RWPE2 (cell line): ENCODE measurements around the gene KIAA1958.

Experiments used
- ATAC-seq: fragments of 200-7000 bp; cut with Tn5 transposase; 3 replicates; pipeline ENCODE4 v1.9.1; 2021; ENCODE audit warnings: low read depth
- DNase-seq: peaks from one replicate; pipeline ENCODE4 v3.0.0-alpha.2; 2020; ENCODE audit warnings: low spot score
- H3K27ac ChIP-seq: fragments of 450-650 bp; 2 replicates; pipeline ENCODE4 v1.5.1; 2017; ENCODE audit warnings: mild to moderate bottlenecking; ENCODE audit not compliant: poor library complexity, severe bottlenecking
- H3K27me3 ChIP-seq: fragments of 250-450 bp; sonication (Bioruptor Pico); 2 replicates; pipeline ENCODE4 v1.5.1; 2021; ENCODE audit warnings: mild to moderate bottlenecking, moderate library complexity; ENCODE audit not compliant: insufficient read depth, poor library complexity, severe bottlenecking
- H3K36me3 ChIP-seq: fragments of 250-450 bp; sonication (Bioruptor Pico); 2 replicates; pipeline ENCODE4 v1.5.1; 2020; ENCODE audit warnings: low read depth, mild to moderate bottlenecking, moderate library complexity
- H3K4me1 ChIP-seq: fragments of 250-450 bp; sonication (Bioruptor Pico); 2 replicates; pipeline ENCODE4 v1.5.1; 2021; ENCODE audit warnings: mild to moderate bottlenecking, moderate library complexity; ENCODE audit not compliant: insufficient read depth, poor library complexity, severe bottlenecking
- H3K4me3 ChIP-seq: fragments of 250-450 bp; sonication (Bioruptor Pico); 2 replicates; pipeline ENCODE4 v1.5.1; 2021; ENCODE audit warnings: mild to moderate bottlenecking, moderate library complexity; ENCODE audit not compliant: severe bottlenecking
- H3K9me3 ChIP-seq: fragments of 250-450 bp; sonication (Bioruptor Pico); 2 replicates; pipeline ENCODE4 v1.5.1; 2021; ENCODE audit warnings: mild to moderate bottlenecking, moderate library complexity; ENCODE audit not compliant: severe bottlenecking
- TF ChIP-seq, protein P1 (sequence below): fragments of 450-650 bp; IDR thresholded peaks from one replicate; pipeline ENCODE4 v1.5.1; 2017; ENCODE audit warnings: mild to moderate bottlenecking, moderate library complexity; ENCODE audit not compliant: poor library complexity, severe bottlenecking

KIAA1958 gene

DNA sequence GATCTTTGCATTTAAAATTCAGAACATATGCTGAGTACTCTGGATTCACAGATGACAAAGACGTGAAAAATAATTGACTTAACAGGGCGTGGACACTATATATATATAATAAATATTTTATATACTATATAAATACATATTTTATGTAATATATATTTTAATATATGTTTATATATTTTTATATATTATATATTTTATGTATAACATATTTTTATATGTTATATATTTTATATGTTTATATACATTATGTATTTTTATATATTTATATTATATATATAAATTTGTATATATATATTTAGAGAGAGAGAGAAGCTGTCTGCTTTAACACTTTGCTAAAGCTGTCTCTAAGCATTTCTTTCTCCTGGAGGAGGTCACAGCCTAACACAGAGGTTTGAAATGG, 118.2 kb downstream of the KIAA1958 start:
- Histone ChIP-seq H3K9me3 (no peaks in the 10 kb centered on the region), H3K4me3 (no peak overlapping the region), H3K36me3 (no peaks in the 10 kb centered on the region), H3K4me1 (no peaks in the 10 kb centered on the region), H3K27me3 (no peaks in the 10 kb centered on the region), H3K27ac (no peak overlapping the region)
- ATAC-seq (no peak), DNase-seq (no peak)
- TF ChIP-seq, protein P1, sequence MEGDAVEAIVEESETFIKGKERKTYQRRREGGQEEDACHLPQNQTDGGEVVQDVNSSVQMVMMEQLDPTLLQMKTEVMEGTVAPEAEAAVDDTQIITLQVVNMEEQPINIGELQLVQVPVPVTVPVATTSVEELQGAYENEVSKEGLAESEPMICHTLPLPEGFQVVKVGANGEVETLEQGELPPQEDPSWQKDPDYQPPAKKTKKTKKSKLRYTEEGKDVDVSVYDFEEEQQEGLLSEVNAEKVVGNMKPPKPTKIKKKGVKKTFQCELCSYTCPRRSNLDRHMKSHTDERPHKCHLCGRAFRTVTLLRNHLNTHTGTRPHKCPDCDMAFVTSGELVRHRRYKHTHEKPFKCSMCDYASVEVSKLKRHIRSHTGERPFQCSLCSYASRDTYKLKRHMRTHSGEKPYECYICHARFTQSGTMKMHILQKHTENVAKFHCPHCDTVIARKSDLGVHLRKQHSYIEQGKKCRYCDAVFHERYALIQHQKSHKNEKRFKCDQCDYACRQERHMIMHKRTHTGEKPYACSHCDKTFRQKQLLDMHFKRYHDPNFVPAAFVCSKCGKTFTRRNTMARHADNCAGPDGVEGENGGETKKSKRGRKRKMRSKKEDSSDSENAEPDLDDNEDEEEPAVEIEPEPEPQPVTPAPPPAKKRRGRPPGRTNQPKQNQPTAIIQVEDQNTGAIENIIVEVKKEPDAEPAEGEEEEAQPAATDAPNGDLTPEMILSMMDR = no peak

DNA sequence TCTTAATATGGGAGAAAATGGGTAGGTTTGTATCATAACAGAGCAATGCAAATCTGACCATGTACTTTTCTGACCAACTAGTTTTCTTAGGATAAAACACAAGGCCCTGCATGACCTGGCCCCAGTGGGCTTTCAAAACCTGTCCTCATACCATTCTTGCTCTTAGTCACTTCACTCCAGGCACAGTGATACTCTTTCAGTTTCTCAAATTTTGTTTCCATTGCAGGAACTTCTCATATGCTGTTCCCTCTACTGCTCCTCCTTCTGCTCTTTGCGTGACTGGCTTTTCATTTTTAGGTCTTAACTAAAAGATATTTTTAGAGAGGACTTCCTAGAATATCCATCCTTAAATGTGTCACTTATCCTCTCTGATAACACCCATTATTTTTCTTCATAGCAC, 118.9 kb downstream of the KIAA1958 start:
- Histone ChIP-seq H3K36me3 (no peaks in the 10 kb centered on the region), H3K27ac (no peak overlapping the region), H3K9me3 (no peaks in the 10 kb centered on the region), H3K27me3 (no peaks in the 10 kb centered on the region), H3K4me3 (no peak overlapping the region), H3K4me1 (no peaks in the 10 kb centered on the region)
- no peak for ATAC-seq
- TF ChIP-seq, protein P1 = no peak
- no peak for DNase-seq

DNA sequence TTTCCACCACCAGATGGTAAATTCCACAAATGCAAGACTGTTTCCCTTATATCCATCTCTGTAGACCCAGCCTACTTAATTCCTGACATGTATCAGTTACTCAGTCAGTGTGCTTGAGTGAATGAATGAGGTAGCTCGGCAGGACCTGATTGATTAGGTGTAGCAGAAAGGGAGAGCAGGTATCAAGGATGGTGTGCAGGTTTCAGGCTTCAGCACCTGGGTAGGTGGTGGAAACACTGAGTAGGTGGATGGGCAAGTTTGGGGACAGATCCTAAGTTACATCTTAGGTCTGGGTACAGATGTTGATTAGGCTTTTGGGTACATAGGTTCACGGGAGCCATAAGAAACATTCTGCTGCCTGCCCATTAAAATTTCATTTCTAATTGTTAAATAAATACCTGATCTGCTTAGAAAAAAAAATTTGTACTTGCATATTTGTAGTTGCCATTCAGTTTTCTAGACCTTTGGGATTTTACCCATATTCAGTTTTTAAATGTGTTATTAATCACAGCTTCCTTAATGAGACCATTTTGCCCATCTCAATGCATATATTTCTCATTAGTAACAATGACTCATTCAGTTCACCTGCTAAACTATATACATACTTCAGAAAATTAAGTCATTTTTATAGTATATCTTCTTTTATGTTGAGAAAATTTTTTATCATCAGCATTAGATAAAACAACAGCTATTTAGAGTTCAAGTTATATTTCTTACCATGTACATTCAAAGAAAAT, 119.5 kb downstream of the KIAA1958 start:
- no peak for ATAC-seq
- DNase-seq = no peak
- Histone ChIP-seq H3K36me3 (no peaks in the 10 kb centered on the region), H3K4me3 (no peak overlapping the region), H3K27me3 (no peaks in the 10 kb centered on the region), H3K9me3 (no peaks in the 10 kb centered on the region), H3K4me1 (no peaks in the 10 kb centered on the region), H3K27ac (no peak overlapping the region)
- TF ChIP-seq, protein P1 = no peak

DNA sequence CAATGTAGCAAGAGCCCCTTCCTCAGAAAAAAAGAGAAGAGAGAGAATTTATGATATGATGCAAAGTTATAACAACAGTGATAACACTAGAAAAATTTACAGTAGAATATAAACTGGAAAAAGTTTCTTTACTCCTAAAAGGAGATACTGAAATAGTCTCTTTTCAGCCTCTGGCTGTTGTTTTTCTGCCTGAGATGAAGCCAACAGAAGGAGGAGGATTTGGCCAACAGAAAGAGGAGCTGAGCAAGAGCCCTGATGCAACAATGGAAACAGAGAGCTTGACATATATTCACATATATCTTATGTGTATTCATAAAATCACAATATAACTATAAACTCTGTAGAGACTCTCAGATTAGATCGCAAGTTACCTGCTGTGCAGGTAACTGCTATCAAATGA, 122.2 kb downstream of the KIAA1958 start:
- Histone ChIP-seq H3K36me3 (no peaks in the 10 kb centered on the region), H3K9me3 (no peaks in the 10 kb centered on the region), H3K27ac (no peak overlapping the region), H3K4me1 (no peaks in the 10 kb centered on the region), H3K27me3 (no peaks in the 10 kb centered on the region), H3K4me3 (no peak overlapping the region)
- TF ChIP-seq, protein P1 = no peak
- ATAC-seq (no peak), DNase-seq (no peak)

DNA sequence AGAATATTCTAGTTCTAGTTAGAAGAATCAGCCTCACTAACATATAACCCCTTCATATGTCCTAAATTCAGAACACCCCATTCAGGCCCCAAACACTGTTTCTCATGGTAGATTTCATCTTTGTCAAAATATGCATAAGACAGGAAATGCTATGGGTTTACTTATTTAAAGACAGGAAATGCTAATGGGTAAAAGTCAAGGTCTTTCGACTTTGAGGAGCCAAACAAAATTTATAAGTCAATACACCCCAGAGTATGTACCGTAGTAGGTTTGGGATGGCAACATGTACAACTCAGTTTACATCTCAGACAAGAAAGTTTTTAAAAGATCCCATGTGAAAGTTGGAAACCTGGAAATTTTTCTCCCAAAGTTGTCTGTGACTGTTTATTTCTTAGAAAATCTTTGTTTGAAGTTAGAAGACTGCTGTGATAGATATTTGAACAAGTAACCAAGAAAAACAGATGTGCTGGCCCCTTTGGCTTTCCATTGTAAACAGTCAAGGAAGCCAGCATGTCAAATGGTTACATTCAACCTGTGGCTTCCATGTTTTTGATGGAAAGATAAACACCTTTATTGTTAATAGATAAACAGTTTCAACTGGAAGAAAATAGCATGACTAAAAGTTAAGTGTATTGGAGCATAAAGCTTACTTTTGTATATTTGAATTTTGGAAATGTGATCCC, 129.1 kb downstream of the KIAA1958 start:
- Histone ChIP-seq H3K9me3 (no peaks in the 10 kb centered on the region), H3K4me3 (no peak overlapping the region), H3K4me1 (no peaks in the 10 kb centered on the region), H3K27ac (no peak overlapping the region), H3K27me3 (no peaks in the 10 kb centered on the region), H3K36me3 (no peaks in the 10 kb centered on the region)
- TF ChIP-seq, protein P1 = no peak
- DNase-seq (no peak), ATAC-seq (no peak)
